HepG2 (cell line): ENCODE data around the gene OSBP. TPM values are rescaled to one million over a fixed set of nuclear protein-coding genes. Genes with fewer than 3 reads are reported as not detected.

ENCODE experiments used
- EHMT2 ChIP-seq: fragments of 200-600 bp; sonication (generic); IDR thresholded peaks from 2 replicates; pipeline ENCODE4 v1.7.0; 2017; ENCODE audit warnings: antibody characterized with exemption, low read depth, low read length, borderline replicate concordance
- ELF1 ChIP-seq: sonication (generic); formaldehyde crosslinking; IDR thresholded peaks from 2 replicates; pipeline ENCODE4 v1.4.0; 2020; ENCODE audit warnings: missing genetic modification reagents
- HCFC1 ChIP-seq: fragments of 150-350 bp; IDR thresholded peaks from 2 replicates; pipeline ENCODE4 v1.6.1; 2014; ENCODE audit warnings: low read depth, low read length
- NCOA1 ChIP-seq: sonication (generic); formaldehyde crosslinking; IDR thresholded peaks from 2 replicates; pipeline ENCODE4 v1.9.0; 2021; ENCODE audit warnings: missing genetic modification reagents
- NKX3-1 ChIP-seq: sonication (generic); formaldehyde crosslinking; IDR thresholded peaks from 2 replicates; pipeline ENCODE4 v1.5.0; 2020; ENCODE audit warnings: missing genetic modification reagents
- SOX5 ChIP-seq: IDR thresholded peaks from 2 replicates; pipeline ENCODE4 v1.6.1; 2016; ENCODE audit warnings: borderline replicate concordance
- SP2 ChIP-seq: sonication (generic); formaldehyde crosslinking; IDR thresholded peaks from 2 replicates; pipeline ENCODE4 v1.5.1; 2020; ENCODE audit warnings: mild to moderate bottlenecking, missing genetic modification reagents
- ZFP82 ChIP-seq: sonication (generic); formaldehyde crosslinking; IDR thresholded peaks from 2 replicates; pipeline ENCODE4 v1.5.1; 2020; ENCODE audit warnings: mild to moderate bottlenecking, missing genetic modification reagents, borderline replicate concordance
- ZIK1 ChIP-seq: sonication (generic); formaldehyde crosslinking; IDR thresholded peaks from 2 replicates; pipeline ENCODE4 v1.5.0; 2020; ENCODE audit warnings: mild to moderate bottlenecking, low read depth, missing genetic modification reagents, borderline replicate concordance
- ZMYM3 ChIP-seq: sonication (generic); formaldehyde crosslinking; IDR thresholded peaks from 2 replicates; pipeline ENCODE4 v1.5.1; 2020; ENCODE audit warnings: mild to moderate bottlenecking, missing genetic modification reagents
- ZNF264 ChIP-seq: sonication (generic); formaldehyde crosslinking; IDR thresholded peaks from 2 replicates; pipeline ENCODE4 v1.4.0; 2020; ENCODE audit warnings: missing genetic modification reagents
- ZNF382 ChIP-seq: sonication (generic); formaldehyde crosslinking; IDR thresholded peaks from 2 replicates; pipeline ENCODE4 v1.5.0; 2020; ENCODE audit warnings: missing genetic modification reagents, mild to moderate bottlenecking, borderline replicate concordance
- ZNF746 ChIP-seq: sonication (generic); formaldehyde crosslinking; IDR thresholded peaks from 2 replicates; pipeline ENCODE4 v1.8.0; 2022; ENCODE audit warnings: mild to moderate bottlenecking, missing genetic modification reagents
- ZNF792 ChIP-seq: IDR thresholded peaks from 2 replicates; pipeline ENCODE4 v1.6.1; 2016
- polyA plus RNA-seq, 8 experiments: library from polyadenylated mRNA; depleted of rRNA in 3 of 8; stranded (reverse) in 7 of 8; unstranded in 1 of 8; fragments of >200 nt; fragmentation: Illumina TruSeq in 4 of 8; extraction: Trizol in 4 of 8; gene quantifications; 2 replicates each; pipeline versions ENCODE4 v1.2.1 to v1.2.3, GENCODE V29; 2011 to 2016; ENCODE audit warnings: low read depth in 4 of 8, missing spikeins in 1 of 8, mixed read lengths in 1 of 8; ENCODE audit not compliant: insufficient read depth in 1 of 8
- total RNA-seq, 5 experiments: library from RNA; depleted of rRNA; stranded (reverse); fragments of >200 nt; fragmentation: Illumina TruSeq; extraction: Trizol; gene quantifications; 2 replicates each; pipeline ENCODE4 v1.2.3, GENCODE V29; 2016; ENCODE audit warnings: low read depth in 1 of 5
- TF ChIP-seq, protein P1 (sequence below): sonication (generic); formaldehyde crosslinking; IDR thresholded peaks from 2 replicates; pipeline ENCODE4 v1.5.0; 2020; ENCODE audit warnings: mild to moderate bottlenecking, missing genetic modification reagents, moderate library complexity
- TF ChIP-seq, protein P2 (sequence below): sonication (generic); formaldehyde crosslinking; IDR thresholded peaks from 2 replicates; pipeline ENCODE4 v1.4.0; 2020; ENCODE audit warnings: missing genetic modification reagents, borderline replicate concordance
- TF ChIP-seq, protein P3 (sequence below): sonication (generic); formaldehyde crosslinking; IDR thresholded peaks from 2 replicates; pipeline ENCODE4 v1.4.0; 2020; ENCODE audit warnings: mild to moderate bottlenecking, missing genetic modification reagents
- TF ChIP-seq, protein P4 (sequence below): sonication (generic); formaldehyde crosslinking; IDR thresholded peaks from 2 replicates; pipeline ENCODE4 v1.8.0; 2022; ENCODE audit warnings: mild to moderate bottlenecking, missing genetic modification reagents; ENCODE audit not compliant: insufficient replicate concordance
- TF ChIP-seq, protein P5 (sequence below): sonication (generic); formaldehyde crosslinking; IDR thresholded peaks from 2 replicates; pipeline ENCODE4 v1.9.0; 2021; ENCODE audit warnings: missing genetic modification reagents, mild to moderate bottlenecking, borderline replicate concordance

Gene OSBP
- total and polyA plus RNA-seq, 2 of the 13 experiments (the other 11 are each of a cell fraction or from before 2014, with no cell fraction given), result 12.1 to 13.5 TPM

DNA sequence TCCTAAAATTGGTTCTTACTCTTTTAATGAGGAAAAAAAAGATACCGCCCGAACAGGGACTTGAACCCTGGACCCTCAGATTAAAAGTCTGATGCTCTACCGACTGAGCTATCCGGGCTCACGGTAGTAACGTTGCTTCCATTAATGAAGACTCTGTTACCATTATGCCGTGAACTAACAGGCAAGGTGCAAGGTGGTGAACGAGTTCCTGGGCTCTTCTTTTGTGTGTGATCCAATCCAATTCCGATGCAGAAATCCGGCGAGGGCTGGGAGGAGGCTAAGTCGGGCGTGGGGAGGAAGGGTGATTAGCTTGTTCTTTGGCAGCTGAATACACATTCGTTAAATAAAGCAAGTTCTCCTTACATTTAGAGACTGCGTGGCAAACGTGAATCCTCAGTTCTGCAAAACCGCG is 55.3 kb downstream of the OSBP start (continued):
- TF ChIP-seq HCFC1, result no peak
- peak; percentile 27; the same call in 1 of the 2 replicates for TF ChIP-seq ZFP82 (CRISPR knock-in tag)
- TF ChIP-seq SP2 (CRISPR knock-in tag), result no peak
- TF ChIP-seq NCOA1, result no peak
- TF ChIP-seq ZNF264 (CRISPR knock-in tag), result no peak
- TF ChIP-seq, protein P1, sequence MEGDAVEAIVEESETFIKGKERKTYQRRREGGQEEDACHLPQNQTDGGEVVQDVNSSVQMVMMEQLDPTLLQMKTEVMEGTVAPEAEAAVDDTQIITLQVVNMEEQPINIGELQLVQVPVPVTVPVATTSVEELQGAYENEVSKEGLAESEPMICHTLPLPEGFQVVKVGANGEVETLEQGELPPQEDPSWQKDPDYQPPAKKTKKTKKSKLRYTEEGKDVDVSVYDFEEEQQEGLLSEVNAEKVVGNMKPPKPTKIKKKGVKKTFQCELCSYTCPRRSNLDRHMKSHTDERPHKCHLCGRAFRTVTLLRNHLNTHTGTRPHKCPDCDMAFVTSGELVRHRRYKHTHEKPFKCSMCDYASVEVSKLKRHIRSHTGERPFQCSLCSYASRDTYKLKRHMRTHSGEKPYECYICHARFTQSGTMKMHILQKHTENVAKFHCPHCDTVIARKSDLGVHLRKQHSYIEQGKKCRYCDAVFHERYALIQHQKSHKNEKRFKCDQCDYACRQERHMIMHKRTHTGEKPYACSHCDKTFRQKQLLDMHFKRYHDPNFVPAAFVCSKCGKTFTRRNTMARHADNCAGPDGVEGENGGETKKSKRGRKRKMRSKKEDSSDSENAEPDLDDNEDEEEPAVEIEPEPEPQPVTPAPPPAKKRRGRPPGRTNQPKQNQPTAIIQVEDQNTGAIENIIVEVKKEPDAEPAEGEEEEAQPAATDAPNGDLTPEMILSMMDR (CRISPR knock-in tag), result no peak
- TF ChIP-seq ZMYM3, result no peak
- no peak for TF ChIP-seq ZNF746 (CRISPR knock-in tag)
- TF ChIP-seq, protein P2, sequence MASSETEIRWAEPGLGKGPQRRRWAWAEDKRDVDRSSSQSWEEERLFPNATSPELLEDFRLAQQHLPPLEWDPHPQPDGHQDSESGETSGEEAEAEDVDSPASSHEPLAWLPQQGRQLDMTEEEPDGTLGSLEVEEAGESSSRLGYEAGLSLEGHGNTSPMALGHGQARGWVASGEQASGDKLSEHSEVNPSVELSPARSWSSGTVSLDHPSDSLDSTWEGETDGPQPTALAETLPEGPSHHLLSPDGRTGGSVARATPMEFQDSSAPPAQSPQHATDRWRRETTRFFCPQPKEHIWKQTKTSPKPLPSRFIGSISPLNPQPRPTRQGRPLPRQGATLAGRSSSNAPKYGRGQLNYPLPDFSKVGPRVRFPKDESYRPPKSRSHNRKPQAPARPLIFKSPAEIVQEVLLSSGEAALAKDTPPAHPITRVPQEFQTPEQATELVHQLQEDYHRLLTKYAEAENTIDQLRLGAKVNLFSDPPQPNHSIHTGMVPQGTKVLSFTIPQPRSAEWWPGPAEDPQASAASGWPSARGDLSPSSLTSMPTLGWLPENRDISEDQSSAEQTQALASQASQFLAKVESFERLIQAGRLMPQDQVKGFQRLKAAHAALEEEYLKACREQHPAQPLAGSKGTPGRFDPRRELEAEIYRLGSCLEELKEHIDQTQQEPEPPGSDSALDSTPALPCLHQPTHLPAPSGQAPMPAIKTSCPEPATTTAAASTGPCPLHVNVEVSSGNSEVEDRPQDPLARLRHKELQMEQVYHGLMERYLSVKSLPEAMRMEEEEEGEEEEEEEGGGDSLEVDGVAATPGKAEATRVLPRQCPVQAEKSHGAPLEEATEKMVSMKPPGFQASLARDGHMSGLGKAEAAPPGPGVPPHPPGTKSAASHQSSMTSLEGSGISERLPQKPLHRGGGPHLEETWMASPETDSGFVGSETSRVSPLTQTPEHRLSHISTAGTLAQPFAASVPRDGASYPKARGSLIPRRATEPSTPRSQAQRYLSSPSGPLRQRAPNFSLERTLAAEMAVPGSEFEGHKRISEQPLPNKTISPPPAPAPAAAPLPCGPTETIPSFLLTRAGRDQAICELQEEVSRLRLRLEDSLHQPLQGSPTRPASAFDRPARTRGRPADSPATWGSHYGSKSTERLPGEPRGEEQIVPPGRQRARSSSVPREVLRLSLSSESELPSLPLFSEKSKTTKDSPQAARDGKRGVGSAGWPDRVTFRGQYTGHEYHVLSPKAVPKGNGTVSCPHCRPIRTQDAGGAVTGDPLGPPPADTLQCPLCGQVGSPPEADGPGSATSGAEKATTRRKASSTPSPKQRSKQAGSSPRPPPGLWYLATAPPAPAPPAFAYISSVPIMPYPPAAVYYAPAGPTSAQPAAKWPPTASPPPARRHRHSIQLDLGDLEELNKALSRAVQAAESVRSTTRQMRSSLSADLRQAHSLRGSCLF, result no peak
- TF ChIP-seq, protein P3, sequence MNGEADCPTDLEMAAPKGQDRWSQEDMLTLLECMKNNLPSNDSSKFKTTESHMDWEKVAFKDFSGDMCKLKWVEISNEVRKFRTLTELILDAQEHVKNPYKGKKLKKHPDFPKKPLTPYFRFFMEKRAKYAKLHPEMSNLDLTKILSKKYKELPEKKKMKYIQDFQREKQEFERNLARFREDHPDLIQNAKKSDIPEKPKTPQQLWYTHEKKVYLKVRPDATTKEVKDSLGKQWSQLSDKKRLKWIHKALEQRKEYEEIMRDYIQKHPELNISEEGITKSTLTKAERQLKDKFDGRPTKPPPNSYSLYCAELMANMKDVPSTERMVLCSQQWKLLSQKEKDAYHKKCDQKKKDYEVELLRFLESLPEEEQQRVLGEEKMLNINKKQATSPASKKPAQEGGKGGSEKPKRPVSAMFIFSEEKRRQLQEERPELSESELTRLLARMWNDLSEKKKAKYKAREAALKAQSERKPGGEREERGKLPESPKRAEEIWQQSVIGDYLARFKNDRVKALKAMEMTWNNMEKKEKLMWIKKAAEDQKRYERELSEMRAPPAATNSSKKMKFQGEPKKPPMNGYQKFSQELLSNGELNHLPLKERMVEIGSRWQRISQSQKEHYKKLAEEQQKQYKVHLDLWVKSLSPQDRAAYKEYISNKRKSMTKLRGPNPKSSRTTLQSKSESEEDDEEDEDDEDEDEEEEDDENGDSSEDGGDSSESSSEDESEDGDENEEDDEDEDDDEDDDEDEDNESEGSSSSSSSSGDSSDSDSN (CRISPR knock-in tag), result no peak
- TF ChIP-seq NKX3-1 (CRISPR knock-in tag), result no peak
- TF ChIP-seq, protein P4, sequence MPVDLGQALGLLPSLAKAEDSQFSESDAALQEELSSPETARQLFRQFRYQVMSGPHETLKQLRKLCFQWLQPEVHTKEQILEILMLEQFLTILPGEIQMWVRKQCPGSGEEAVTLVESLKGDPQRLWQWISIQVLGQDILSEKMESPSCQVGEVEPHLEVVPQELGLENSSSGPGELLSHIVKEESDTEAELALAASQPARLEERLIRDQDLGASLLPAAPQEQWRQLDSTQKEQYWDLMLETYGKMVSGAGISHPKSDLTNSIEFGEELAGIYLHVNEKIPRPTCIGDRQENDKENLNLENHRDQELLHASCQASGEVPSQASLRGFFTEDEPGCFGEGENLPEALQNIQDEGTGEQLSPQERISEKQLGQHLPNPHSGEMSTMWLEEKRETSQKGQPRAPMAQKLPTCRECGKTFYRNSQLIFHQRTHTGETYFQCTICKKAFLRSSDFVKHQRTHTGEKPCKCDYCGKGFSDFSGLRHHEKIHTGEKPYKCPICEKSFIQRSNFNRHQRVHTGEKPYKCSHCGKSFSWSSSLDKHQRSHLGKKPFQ, result no peak
- TF ChIP-seq ZNF382 (CRISPR knock-in tag), result no peak
- no peak for TF ChIP-seq SOX5 (CRISPR knock-in tag)
- no peak for TF ChIP-seq ZIK1 (CRISPR knock-in tag)
- TF ChIP-seq ZNF792 (CRISPR knock-in tag), result no peak
- TF ChIP-seq, protein P5, sequence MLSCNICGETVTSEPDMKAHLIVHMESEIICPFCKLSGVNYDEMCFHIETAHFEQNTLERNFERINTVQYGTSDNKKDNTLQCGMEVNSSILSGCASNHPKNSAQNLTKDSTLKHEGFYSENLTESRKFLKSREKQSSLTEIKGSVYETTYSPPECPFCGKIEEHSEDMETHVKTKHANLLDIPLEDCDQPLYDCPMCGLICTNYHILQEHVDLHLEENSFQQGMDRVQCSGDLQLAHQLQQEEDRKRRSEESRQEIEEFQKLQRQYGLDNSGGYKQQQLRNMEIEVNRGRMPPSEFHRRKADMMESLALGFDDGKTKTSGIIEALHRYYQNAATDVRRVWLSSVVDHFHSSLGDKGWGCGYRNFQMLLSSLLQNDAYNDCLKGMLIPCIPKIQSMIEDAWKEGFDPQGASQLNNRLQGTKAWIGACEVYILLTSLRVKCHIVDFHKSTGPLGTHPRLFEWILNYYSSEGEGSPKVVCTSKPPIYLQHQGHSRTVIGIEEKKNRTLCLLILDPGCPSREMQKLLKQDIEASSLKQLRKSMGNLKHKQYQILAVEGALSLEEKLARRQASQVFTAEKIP (CRISPR knock-in tag), result no peak
- TF ChIP-seq ELF1 (CRISPR knock-in tag), result no peak
- TF ChIP-seq EHMT2, result no peak
